Measurements from ENCODE around the gene RNF145.

The RNF145 gene

GRCh38 chr5:159184236-159184635 is 25.1 kb downstream of the RNF145 start:
- H3K4me3 ChIP-seq (ENCODE audit: low read length): no peak overlapping the region
- TF ChIP-seq CTCF (conservative IDR thresholded peaks at IDR 0.05; ENCODE audit: low read depth, low read length): no peak
- no peak for DNase-seq (ENCODE audit: low read depth)

- no peak for TF ChIP-seq CTCF (conservative IDR thresholded peaks at IDR 0.05; ENCODE audit: low read depth, low read length)
- no peak for DNase-seq (ENCODE audit: low read depth)
- no peak overlapping the region for H3K4me3 ChIP-seq (ENCODE audit: low read length)
These were observed 26.1 kb downstream of the RNF145 start for GRCh38 chr5:159183247-159183646.

- no peak overlapping the region for H3K4me3 ChIP-seq (ENCODE audit: low read length)
- no peak for TF ChIP-seq CTCF (conservative IDR thresholded peaks at IDR 0.05; ENCODE audit: low read depth, low read length)
- DNase-seq (ENCODE audit: low read depth): no peak
These were observed 26.7 kb downstream of the RNF145 start for GRCh38 chr5:159182691-159183090.

- no peak for TF ChIP-seq CTCF (conservative IDR thresholded peaks at IDR 0.05; ENCODE audit: low read depth, low read length)
- DNase-seq (ENCODE audit: low read depth): no peak
- no peak overlapping the region for H3K4me3 ChIP-seq (ENCODE audit: low read length)
These were observed 27.7 kb downstream of the RNF145 start for GRCh38 chr5:159181651-159182050.

- no peak for TF ChIP-seq CTCF (conservative IDR thresholded peaks at IDR 0.05; ENCODE audit: low read depth, low read length)
- no peak overlapping the region for H3K4me3 ChIP-seq (ENCODE audit: low read length)
- DNase-seq (ENCODE audit: low read depth): no peak
These were observed 28.2 kb downstream of the RNF145 start for GRCh38 chr5:159181152-159181551.

GRCh38 chr5:159179529-159180305 is 29.6 kb downstream of the RNF145 start:
- no peak for TF ChIP-seq CTCF (conservative IDR thresholded peaks at IDR 0.05; ENCODE audit: low read depth, low read length)

GRCh38 chr5:159178978-159179377 is 30.4 kb downstream of the RNF145 start:
- H3K4me3 ChIP-seq (ENCODE audit: low read length): no peak overlapping the region
- TF ChIP-seq CTCF (conservative IDR thresholded peaks at IDR 0.05; ENCODE audit: low read depth, low read length): no peak
- peak; percentile 93 for DNase-seq (ENCODE audit: low read depth)

More at GRCh38 chr5:159179529-159180305, 29.6 kb downstream of the RNF145 start:
- no peak for DNase-seq (ENCODE audit: low read depth)
- H3K4me3 ChIP-seq (ENCODE audit: low read length): no peak overlapping the region
